ENCODE data around the gene SLC18B1.
"Not testable (repeated sequence)": the region's sequence is repeated elsewhere in the genome, so short reads cannot be mapped to it uniquely, and the experiment has no call there.

Gene SLC18B1

GRCh38 chr6:132798869-132799538 lies 567 bp upstream of the SLC18B1 start:
- DNase-seq = peak; percentile 78 to 94 (median 82)

DNA sequence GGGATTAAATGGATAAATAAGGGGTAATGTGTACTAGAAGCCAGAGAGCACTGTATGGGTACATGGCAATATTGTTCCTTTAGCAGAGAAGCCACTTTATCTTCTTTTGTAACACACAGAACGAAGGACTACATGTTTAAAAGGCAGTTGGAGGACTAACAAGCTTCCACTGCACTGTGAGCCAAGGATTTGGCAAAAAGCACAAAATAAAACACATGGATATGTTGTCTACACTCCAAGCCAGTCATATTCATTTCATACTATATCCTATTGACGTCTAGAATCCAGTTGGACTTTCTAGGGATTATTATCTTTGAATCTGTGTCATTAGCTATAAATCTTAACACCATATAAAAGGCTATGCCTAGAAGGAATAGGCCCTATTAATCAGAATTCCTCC lies 3.0 kb downstream of the SLC18B1 start:
- no peak for DNase-seq

DNA sequence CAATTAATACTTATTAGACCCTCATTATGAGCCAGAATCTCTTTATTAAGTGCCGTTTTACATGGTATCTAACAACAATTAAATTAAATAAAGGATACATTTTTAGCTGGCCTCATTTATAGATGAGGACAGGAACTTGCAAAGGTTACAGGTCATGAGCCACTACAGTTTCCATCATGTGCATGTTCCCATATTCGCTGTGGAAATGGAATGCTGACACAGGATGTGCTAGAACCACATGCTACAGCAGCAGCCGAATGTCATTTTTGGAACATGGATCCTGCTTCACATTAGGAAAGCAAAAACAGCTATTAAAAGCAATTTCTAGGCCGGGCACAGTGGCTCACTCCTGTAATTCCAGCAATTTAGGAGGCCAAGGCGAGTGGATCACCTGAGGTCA lies 5.9 kb downstream of the SLC18B1 start:
- no peak for DNase-seq

DNA sequence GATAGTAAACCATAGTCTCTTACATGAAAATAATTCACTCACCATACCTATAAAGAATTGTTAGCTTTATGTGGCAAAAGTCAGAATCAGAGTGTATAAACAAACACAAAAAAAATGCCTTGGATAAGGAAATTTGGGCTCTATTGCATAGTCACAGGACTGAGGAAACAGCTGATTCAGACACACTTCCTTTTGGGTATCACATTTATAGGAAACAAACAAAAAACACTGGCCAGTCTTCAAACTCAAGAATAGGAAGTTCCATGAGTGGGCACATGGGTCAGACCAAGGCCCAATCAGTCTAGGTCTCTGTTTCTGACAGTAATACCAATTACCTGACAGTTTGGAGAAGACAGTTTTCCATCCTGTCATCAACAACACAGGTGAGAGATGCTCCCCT lies 8.0 kb downstream of the SLC18B1 start:
- DNase-seq = no peak

- no peak for DNase-seq
These were observed 9.1 kb downstream of the SLC18B1 start for GRCh38 chr6:132789396-132789776.

DNA sequence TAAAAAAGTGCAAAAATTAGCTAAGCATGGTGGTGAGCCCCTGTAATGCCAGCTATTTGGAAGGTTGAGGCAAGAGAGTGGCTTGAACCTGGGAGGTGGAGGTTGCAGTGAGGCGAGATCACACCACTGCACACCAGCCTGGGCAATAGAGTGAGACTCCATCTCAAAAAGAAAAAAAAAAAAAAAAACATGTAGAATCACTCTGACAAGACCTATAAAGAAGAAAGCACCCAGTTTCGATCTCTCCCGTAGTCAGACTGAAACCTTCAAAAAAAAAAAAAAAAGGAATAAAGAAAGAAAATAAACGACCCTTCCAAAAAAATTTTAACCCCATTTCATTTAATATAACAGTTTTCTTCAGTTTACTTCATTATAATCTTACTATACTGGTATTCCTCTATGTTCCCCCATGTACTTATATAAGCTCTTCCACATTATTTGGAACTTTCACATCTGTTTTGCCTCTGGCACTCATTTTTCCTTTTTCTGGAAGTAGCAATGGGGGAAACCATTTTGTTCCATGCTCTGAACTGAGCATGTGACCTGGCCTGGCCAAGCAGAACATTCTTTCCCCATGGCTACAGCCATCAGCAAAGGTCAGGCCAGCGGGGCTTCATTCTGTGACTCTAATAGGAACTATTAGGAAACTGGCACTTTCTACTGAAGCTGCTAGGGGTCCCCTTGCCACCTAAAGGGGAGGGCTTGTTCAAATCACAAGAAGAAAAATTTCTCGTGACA lies 9.6 kb downstream of the SLC18B1 start:
- no peak for DNase-seq

DNA sequence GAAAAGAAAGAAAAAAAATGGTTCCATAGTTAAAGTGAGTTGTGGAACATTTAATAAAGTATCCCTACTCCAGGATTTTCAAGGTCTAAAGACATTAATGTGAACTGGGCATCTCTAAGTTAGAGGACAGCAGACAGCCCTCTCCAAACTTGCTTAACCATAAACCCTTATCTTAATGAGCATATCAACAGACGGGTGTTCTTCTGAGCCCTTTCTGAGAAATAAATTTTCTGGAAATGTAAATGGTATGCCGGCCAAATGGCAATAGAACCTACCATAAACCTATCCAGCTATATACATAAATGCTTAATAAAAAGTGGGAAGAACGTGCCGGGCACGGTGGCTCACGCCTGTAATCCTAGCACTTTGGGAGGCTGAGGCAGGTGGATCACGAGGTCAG lies 12.5 kb downstream of the SLC18B1 start:
- DNase-seq = no peak

- peak in 1 of 3 experiments; percentile 21 for DNase-seq
These were observed 17.6 kb downstream of the SLC18B1 start for GRCh38 chr6:132780770-132781371.

DNA sequence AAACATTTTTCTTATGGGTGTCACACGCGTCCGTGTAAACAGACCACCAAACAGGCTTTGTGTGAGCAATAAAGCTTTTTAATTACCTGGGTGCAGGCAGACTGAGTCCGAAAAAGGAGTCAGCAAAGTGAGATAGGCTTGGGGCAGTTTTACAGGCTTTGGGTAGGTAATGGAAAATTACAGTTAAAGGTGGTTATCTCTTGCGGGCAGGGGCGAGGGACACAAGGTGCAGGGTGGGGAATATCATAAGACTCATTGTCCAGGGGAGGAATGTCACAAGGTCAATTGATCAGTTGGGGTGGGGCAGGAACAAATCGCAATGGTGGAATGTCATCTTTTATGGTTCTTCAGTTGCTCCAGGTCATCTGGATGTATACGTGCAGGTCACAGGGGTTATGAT lies 20.6 kb downstream of the SLC18B1 start:
- DNase-seq = not testable (repeated sequence)

DNA sequence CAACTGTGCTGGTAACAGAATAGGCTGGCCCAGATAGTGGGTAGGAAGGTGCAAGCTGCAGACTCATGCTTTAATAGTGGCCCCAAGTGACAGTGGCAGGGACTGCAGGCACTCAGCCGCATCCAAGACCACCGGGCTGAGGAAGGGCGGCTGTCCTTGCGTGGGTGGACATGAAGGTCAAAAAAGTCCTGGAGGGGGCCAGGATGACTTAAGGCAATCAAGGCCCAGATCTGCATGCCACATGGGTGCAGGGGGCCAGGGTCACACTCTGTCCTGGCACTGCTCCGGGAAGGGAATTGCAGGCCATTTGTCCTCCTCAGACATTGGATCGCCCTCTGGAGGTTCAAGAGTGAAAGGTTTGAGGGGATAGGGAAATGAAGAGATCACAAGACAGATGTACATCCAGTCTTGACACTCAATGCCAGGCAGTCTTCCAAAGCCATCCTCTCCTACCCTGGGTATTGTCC lies 30.4 kb downstream of the SLC18B1 start:
- DNase-seq = peak in 2 of 3 experiments; percentile 41 to 62

- DNase-seq = no peak
These were observed 32.9 kb downstream of the SLC18B1 start for GRCh38 chr6:132765560-132765959.

- no peak for DNase-seq
These were observed 34.1 kb downstream of the SLC18B1 start for GRCh38 chr6:132764370-132764769.

DNA sequence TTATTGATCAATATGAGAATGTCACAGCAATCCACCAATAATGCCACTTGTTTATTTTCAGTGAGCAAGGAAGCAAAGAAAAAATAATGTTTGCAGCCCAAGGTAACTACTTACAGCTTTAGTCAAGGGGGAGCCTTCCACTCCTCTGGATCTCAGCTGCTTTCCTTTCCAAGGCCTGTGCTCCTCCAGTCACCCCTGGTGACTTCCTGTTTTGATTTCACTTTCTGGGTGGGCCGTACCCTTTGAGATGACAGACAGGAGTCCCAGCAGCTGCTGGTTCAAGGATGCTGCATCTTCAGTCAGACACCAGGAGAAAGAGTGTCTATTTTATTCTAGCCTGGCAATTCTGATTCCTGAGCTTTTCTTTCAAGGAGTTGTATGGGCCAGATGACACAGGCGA lies 35.2 kb downstream of the SLC18B1 start:
- no peak for DNase-seq

GRCh38 chr6:132760256-132760655 lies 38.2 kb downstream of the SLC18B1 start:
- no peak for DNase-seq

DNA sequence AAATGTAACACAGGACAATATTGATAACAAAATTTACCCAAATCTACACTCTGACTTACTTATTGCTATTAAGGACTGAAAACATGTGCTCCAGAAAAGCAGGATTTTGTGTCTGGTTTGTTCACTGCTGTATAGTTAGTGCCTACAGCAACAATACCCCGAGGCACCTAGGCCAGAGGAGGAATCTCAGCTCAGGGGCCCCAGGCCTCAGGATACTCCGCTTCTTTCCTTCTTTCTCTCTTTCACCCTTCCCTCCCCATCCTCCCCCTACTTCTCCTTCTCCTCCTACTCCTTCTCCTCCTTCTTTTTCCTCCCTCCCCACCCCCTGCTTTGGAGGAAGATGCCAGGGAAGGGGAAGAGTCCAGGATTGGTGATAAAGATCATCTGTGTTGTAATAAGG lies 39.7 kb downstream of the SLC18B1 start:
- no peak for DNase-seq

DNA sequence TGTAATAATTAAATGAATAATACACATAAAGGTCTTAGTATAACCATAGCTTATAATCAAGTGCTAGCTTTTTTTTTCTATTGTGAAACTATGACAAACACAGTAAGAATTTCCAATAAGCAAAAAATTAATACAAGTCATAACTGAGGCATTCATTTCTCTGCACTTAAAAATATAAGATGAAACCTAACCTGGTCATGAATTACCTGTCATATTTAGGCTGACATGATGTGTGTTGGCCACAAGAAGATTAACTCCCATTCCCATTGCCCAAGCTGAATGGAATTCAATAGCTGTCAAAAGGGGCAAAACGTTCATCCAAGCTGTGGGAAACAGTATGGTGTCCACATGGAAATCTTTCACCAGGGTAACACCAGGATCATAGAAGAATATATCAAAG lies 46.2 kb downstream of the SLC18B1 start:
- DNase-seq = no peak

- no peak for DNase-seq
These were observed 46.6 kb downstream of the SLC18B1 start for GRCh38 chr6:132751828-132752227.

- DNase-seq = no peak
These were observed 47.1 kb downstream of the SLC18B1 start for GRCh38 chr6:132751306-132751705.

GRCh38 chr6:132750455-132751248 lies 47.8 kb downstream of the SLC18B1 start:
- no peak for DNase-seq

DNA sequence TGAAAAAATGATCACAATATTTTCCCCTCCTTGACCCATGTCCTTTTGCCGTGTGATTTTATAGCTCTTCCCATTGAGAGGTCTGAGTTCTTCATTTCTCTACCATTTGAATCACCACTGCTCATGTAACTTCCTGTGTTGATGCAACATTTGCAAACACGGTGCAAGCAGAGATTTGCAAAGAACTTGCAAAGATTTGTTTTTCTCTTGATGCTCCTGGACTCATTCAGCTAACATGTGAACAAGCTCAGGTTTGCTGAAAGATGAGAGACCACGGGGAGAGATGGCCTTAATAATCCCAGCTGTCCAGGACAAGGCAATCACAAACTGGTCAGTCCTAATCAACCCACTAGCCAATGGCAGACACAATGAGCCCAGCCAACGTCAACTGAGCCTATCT lies 49.3 kb downstream of the SLC18B1 start:
- DNase-seq = no peak

GRCh38 chr6:132748446-132748845 lies 50.0 kb downstream of the SLC18B1 start:
- no peak for DNase-seq

DNA sequence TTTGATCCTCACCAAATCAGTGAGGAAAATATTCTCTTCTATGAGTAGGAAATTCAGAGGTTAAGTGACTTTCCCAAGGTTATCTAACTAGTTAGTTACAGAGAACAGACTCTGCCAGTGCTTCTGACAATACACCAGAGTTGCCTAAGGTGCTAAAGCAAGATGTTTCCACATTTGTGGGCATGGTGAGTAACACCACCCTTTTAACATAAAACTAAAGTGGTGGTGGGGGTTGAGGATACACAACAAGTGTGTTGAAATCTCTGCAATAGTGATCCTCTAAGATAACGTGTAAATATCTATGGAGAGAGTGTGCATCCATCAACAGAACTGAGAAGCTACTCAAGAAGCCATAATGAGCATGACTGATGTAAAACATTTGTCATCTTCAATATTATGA lies 52.4 kb downstream of the SLC18B1 start:
- no peak for DNase-seq

DNA sequence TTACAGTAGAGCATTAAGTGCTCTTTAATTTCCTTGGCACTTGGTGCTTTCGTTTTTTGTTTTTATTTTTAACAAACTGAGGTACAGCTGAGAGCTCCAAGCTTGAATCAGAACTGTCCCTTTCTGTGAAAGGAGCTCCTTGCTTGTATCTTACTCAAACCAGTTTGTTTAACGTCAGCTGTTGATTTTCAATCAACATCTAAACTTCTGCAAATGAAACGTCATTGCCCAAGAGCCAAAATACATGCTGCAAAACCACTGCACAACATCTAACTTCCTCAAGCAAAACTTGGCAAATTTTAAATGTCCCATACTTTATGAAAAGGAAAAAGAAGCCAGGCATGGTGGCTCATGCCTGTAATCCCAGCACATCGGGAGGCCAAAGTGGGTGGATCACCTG lies 55.9 kb downstream of the SLC18B1 start:
- no peak for DNase-seq
